Neuronal stem cell (in vitro differentiated cells): Measurements from ENCODE around the gene CSGALNACT2.

Source experiments
- DNase-seq: peaks from one replicate; pipeline ENCODE4 v3.0.0-alpha.2; 2013; ENCODE audit warnings: low spot score
- H2AFZ ChIP-seq: one replicate; pipeline ENCODE4 v1.6.1; 2013; ENCODE audit warnings: mild to moderate bottlenecking, low read length, inconsistent platforms
- H2AK5ac ChIP-seq: 2 replicates; pipeline ENCODE4 v1.6.1; 2013; ENCODE audit warnings: low read depth, mild to moderate bottlenecking, inconsistent platforms, low read length, moderate library complexity, mixed read lengths
- H2BK120ac ChIP-seq: 2 replicates; pipeline ENCODE4 v1.6.1; 2013; ENCODE audit warnings: low read depth, mild to moderate bottlenecking, inconsistent platforms, low read length, moderate library complexity, mixed read lengths
- H2BK12ac ChIP-seq: one replicate; pipeline ENCODE4 v1.6.1; 2013; ENCODE audit warnings: low read length, inconsistent platforms
- H2BK15ac ChIP-seq: 2 replicates; pipeline ENCODE4 v1.6.1; 2013; ENCODE audit warnings: mild to moderate bottlenecking, low read length, inconsistent platforms, mixed read lengths
- H2BK5ac ChIP-seq: one replicate; pipeline ENCODE4 v1.6.1; 2013; ENCODE audit warnings: inconsistent platforms, mild to moderate bottlenecking, low read length, moderate library complexity
- H3K14ac ChIP-seq: one replicate; pipeline ENCODE4 v1.6.1; 2013; ENCODE audit warnings: low read length, inconsistent platforms
- H3K18ac ChIP-seq: 2 replicates; pipeline ENCODE4 v1.6.1; 2013; ENCODE audit warnings: low read length, inconsistent platforms
- H3K23ac ChIP-seq: 2 replicates; pipeline ENCODE4 v1.6.1; 2013; ENCODE audit warnings: low read depth, mild to moderate bottlenecking, mixed read lengths, low read length, inconsistent platforms; ENCODE audit not compliant: poor library complexity
- H3K27ac ChIP-seq: replicated peaks from 3 replicates; pipeline ENCODE4 v1.5.1; 2013; ENCODE audit warnings: low read length, inconsistent platforms
- H3K27me3 ChIP-seq, 3 experiments: 2 replicates each; pipeline ENCODE4 v1.6.1; 2013; ENCODE audit warnings: low read length in 3 of 3, mild to moderate bottlenecking in 2 of 3, inconsistent platforms in 1 of 3, low read depth in 1 of 3, mixed read lengths in 1 of 3, moderate library complexity in 1 of 3; ENCODE audit not compliant: control insufficient read depth in 3 of 3, insufficient read depth in 3 of 3
- H3K36me3 ChIP-seq, 2 donors: replicated peaks in 1 of 2; 2 replicates each; pipeline ENCODE4 v1.6.1; 2013; ENCODE audit warnings: low read length in 2 of 2; ENCODE audit not compliant: control insufficient read depth in 2 of 2, insufficient read depth in 2 of 2
- H3K4ac ChIP-seq: 2 replicates; pipeline ENCODE4 v1.6.1; 2013; ENCODE audit warnings: inconsistent platforms, mild to moderate bottlenecking, low read length, moderate library complexity
- H3K4me1 ChIP-seq, 2 donors: 1 replicate in 1 of 2; 2 replicates in 1 of 2; pipeline ENCODE4 v1.6.1; 2013; ENCODE audit warnings: low read length in 2 of 2, low read depth in 1 of 2; ENCODE audit not compliant: control insufficient read depth in 2 of 2, insufficient read depth in 1 of 2
- H3K4me2 ChIP-seq: one replicate; pipeline ENCODE4 v1.6.1; 2013; ENCODE audit warnings: mild to moderate bottlenecking, low read length, inconsistent platforms; ENCODE audit not compliant: insufficient read depth, poor library complexity, severe bottlenecking
- H3K4me3 ChIP-seq, 2 donors: 2 replicates each; pipeline ENCODE4 v1.5.1; 2013; ENCODE audit warnings: low read length in 2 of 2, mild to moderate bottlenecking in 2 of 2, inconsistent platforms in 1 of 2, moderate library complexity in 1 of 2
- H3K79me1 ChIP-seq: one replicate; pipeline ENCODE4 v1.6.1; 2013; ENCODE audit warnings: low read depth, mild to moderate bottlenecking, inconsistent platforms, low read length, moderate library complexity
- H3K9ac ChIP-seq: one replicate; pipeline ENCODE4 v1.6.1; 2013; ENCODE audit warnings: mild to moderate bottlenecking, low read depth, low read length, inconsistent platforms; ENCODE audit not compliant: poor library complexity
- H3K9me3 ChIP-seq, 2 donors: replicated peaks in 1 of 2; 2 replicates each; pipeline versions ENCODE3 to v1.6.1; 2013; ENCODE audit warnings: low read length in 2 of 2, mild to moderate bottlenecking in 2 of 2, inconsistent platforms in 1 of 2, low read depth in 1 of 2, mixed read lengths in 1 of 2, moderate library complexity in 1 of 2; ENCODE audit not compliant: control insufficient read depth in 2 of 2, insufficient read depth in 1 of 2
- H4K8ac ChIP-seq: one replicate; pipeline ENCODE4 v1.6.1; 2013; ENCODE audit warnings: low read depth, mild to moderate bottlenecking, inconsistent platforms, low read length, moderate library complexity
- H4K91ac ChIP-seq: one replicate; pipeline ENCODE4 v1.6.1; 2013; ENCODE audit warnings: low read length, low read depth, mild to moderate bottlenecking, inconsistent platforms; ENCODE audit not compliant: poor library complexity
- WGBS, 2 donors: extraction: QIAGEN DNeasy Blood & Tissue Kit; methylation state at CpG; one replicate each; pipeline ENCODE4 v1.1.7; 2013; ENCODE audit warnings: missing lambda C conversion rate in 2 of 2, mixed read lengths in 1 of 2; ENCODE audit not compliant: insufficient read length in 2 of 2, insufficient replicate concordance in 1 of 2; ENCODE audit errors: extremely low coverage in 2 of 2; 5-methylcytosine and 5-hydroxymethylcytosine counted together

The CSGALNACT2 gene

GRCh38 chr10:43120116-43120928 lies 17.9 kb upstream of the CSGALNACT2 start:
- WGBS, 2 donors, result no CpG with 5 or more reads among the region's 19 CpGs
- Histone ChIP-seq H3K4me2 (no peak overlapping the region), H3K27ac (no peak overlapping the region)

GRCh38 chr10:43120929-43121314 lies 17.3 kb upstream of the CSGALNACT2 start:
- Histone ChIP-seq H3K79me1 (no peaks in the 10 kb centered on the region), H3K27me3 (peaks cover 0 to 6% (median 0%) of the 10 kb centered on the region in 3 experiments), H3K18ac (no peak overlapping the region), H3K4me1 (peaks cover 0 to 4% of the 10 kb centered on the region in 2 donors), H2BK120ac (no peak overlapping the region), H2BK15ac (no peak overlapping the region), H2BK5ac (no peak overlapping the region), H3K4me2 (no peak overlapping the region), H2BK12ac (no peak overlapping the region), H3K27ac (no peak overlapping the region), H3K9ac (no peak overlapping the region), H2AFZ (peak overlapping the region; percentile 82), H4K8ac (no peak overlapping the region), H3K36me3 (no peaks in the 10 kb centered on the region), H3K14ac (no peak overlapping the region), H2AK5ac (no peak overlapping the region), H3K4ac (no peak overlapping the region), H3K23ac (no peak overlapping the region), H3K4me3 (no peak overlapping the region), H4K91ac (no peak overlapping the region), H3K9me3 (no peaks in the 10 kb centered on the region)
- DNase-seq, result no peak
- WGBS, 2 donors, result no CpG with 5 or more reads among the region's 3 CpGs

More at GRCh38 chr10:43120116-43120928, 17.9 kb upstream of the CSGALNACT2 start:
- Histone ChIP-seq H2BK15ac (no peak overlapping the region), H3K23ac (no peak overlapping the region), H3K18ac (no peak overlapping the region), H2AFZ (peak overlapping the region; percentile 82), H3K14ac (peak overlapping the region; percentile 58), H3K36me3 (no peaks in the 10 kb centered on the region), H3K4me1 (peaks cover 0 to 4% of the 10 kb centered on the region in 2 donors), H3K27me3 (peaks cover 0 to 3% (median 0%) of the 10 kb centered on the region in 3 experiments), H2BK120ac (no peak overlapping the region), H3K9me3 (no peaks in the 10 kb centered on the region), H3K9ac (no peak overlapping the region), H2BK12ac (no peak overlapping the region), H3K4me3 (no peak overlapping the region), H3K79me1 (no peaks in the 10 kb centered on the region), H4K91ac (no peak overlapping the region), H2AK5ac (no peak overlapping the region), H4K8ac (no peak overlapping the region), H2BK5ac (no peak overlapping the region), H3K4ac (no peak overlapping the region)
- no peak for DNase-seq

GRCh38 chr10:43121444-43121843 lies 16.8 kb upstream of the CSGALNACT2 start:
- H3K79me1 ChIP-seq, result no peaks in the 10 kb centered on the region
- no peak overlapping the region for H3K27ac ChIP-seq
- no peak overlapping the region for H3K9ac ChIP-seq
- DNase-seq, result no peak
- H3K9me3 ChIP-seq, result no peaks in the 10 kb centered on the region
- H3K4me2 ChIP-seq, result no peak overlapping the region
- H3K18ac ChIP-seq, result peak overlapping the region; percentile 7
- H4K91ac ChIP-seq, result no peak overlapping the region
- no CpG with 5 or more reads among the region's 1 CpG for WGBS, 2 donors
- no peak overlapping the region for H2BK12ac ChIP-seq
- H3K4me1 ChIP-seq, result peaks cover 0 to 4% of the 10 kb centered on the region in 2 donors
- H3K27me3 ChIP-seq, result peaks cover 0 to 6% (median 0%) of the 10 kb centered on the region in 3 experiments
- H2AK5ac ChIP-seq, result no peak overlapping the region
- H2BK5ac ChIP-seq, result no peak overlapping the region
- H2BK15ac ChIP-seq, result no peak overlapping the region
- no peaks in the 10 kb centered on the region for H3K36me3 ChIP-seq
- H2AFZ ChIP-seq, result peak overlapping the region; percentile 82
- no peak overlapping the region for H4K8ac ChIP-seq
- H3K23ac ChIP-seq, result no peak overlapping the region
- H2BK120ac ChIP-seq, result no peak overlapping the region
- H3K4ac ChIP-seq, result no peak overlapping the region
- no peak overlapping the region for H3K14ac ChIP-seq
- H3K4me3 ChIP-seq, result no peak overlapping the region

- H3K9me3 ChIP-seq, result no peaks in the 10 kb centered on the region
- no peak overlapping the region for H2AFZ ChIP-seq
- H2BK5ac ChIP-seq, result no peak overlapping the region
- peaks cover 0 to 8% (median 0%) of the 10 kb centered on the region in 3 experiments for H3K27me3 ChIP-seq
- H3K79me1 ChIP-seq, result no peaks in the 10 kb centered on the region
- no peak overlapping the region for H3K4me2 ChIP-seq
- no peak overlapping the region for H2BK120ac ChIP-seq
- no peak overlapping the region for H3K9ac ChIP-seq
- no peak overlapping the region for H3K4me3 ChIP-seq
- H3K27ac ChIP-seq, result no peak overlapping the region
- no peak overlapping the region for H2BK12ac ChIP-seq
- peaks cover 0 to 4% of the 10 kb centered on the region in 2 donors for H3K4me1 ChIP-seq
- H4K8ac ChIP-seq, result no peak overlapping the region
- WGBS, 2 donors, result no CpG with 5 or more reads among the region's 4 CpGs
- H2AK5ac ChIP-seq, result peak overlapping the region; percentile 29
- DNase-seq, result no peak
- no peak overlapping the region for H4K91ac ChIP-seq
- H3K23ac ChIP-seq, result no peak overlapping the region
- no peak overlapping the region for H3K18ac ChIP-seq
- H3K14ac ChIP-seq, result no peak overlapping the region
- H2BK15ac ChIP-seq, result no peak overlapping the region
- no peak overlapping the region for H3K4ac ChIP-seq
- H3K36me3 ChIP-seq, result no peaks in the 10 kb centered on the region
These were observed 16.1 kb upstream of the CSGALNACT2 start for GRCh38 chr10:43122096-43122495.
